Myometrial cell (primary cell): ENCODE measurements around the gene CTSG. TPM values are rescaled to one million over a fixed set of nuclear protein-coding genes. Genes with fewer than 3 reads are reported as not detected.

Experiments used
- total RNA-seq: library from RNA; depleted of rRNA; stranded (reverse); fragments of >200 nt; gene quantifications from 2 replicates; pipeline ENCODE4 v1.2.3, GENCODE V29; 2015

The CTSG gene, protein sequence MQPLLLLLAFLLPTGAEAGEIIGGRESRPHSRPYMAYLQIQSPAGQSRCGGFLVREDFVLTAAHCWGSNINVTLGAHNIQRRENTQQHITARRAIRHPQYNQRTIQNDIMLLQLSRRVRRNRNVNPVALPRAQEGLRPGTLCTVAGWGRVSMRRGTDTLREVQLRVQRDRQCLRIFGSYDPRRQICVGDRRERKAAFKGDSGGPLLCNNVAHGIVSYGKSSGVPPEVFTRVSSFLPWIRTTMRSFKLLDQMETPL
- total RNA-seq, result not detected in 2 replicates

DNA sequence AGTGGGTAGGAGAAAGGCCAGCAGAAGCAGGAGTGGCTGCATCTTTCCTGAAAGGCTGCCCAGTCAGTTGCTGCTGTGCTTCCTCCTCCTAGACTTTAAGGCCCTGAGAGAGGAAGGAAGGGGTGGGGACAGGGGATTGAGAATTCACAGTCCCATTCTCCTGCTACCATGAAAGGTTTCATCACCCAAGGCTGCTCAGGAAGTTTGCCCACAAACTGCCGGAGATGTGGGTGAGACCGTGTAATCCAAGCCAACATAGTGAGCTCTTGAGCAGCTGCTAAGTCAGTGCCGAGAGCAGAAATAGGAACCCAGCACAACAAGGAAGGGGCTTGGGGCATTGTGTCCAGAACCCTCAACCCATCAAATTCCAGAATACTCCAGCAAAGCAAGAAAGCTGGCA is at the start of gene CTSG:
TSS of gene CTSG (minus strand) at position 69 of the 400 bp plus-strand sequence. CDS start at position 42, 27 bp downstream.

DNA sequence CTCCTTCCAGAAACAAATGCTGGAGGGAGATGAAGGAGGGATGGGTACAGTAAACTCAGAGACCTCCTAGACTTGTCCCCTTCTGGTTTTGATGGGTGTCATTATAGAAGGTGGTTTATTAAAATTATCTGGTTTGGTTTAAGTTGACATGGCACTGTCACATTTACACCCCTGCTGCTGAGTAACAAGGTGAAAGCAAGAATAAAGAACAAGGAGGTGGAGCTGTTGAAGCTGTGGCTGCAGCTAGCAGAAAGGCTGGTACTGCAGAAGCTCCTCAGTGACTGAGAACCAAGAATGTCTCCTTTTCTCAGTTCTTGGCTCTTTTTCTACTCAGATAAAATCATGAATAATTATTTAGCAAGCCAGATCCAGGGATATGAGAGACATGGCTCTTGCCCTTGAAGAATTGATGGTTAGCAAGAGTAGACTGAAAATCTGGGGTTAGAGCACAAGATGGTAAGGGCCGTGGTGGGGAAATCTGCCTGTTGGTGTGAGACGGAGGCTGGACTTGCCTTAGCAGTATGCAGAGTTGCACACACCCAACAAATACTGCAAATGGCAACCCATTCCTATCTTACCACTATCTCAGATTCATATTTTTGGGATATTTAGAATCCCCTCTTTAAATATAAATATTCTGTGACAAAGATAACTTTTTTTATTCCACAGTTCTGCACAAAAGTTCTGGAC is 33.8 kb upstream of the CTSG start, which contains the start of gene GZMH:
TSS of gene GZMH (minus strand) at position 31 of the 690 bp plus-strand sequence. CDS start 72 bp downstream, outside the sequence.

Other genes with a start within 250 kb of the CTSG start
- gene ADCY4, start 241.2 kb downstream of the CTSG start, total RNA-seq, result not detected in 2 replicates
- not detected in 2 replicates for gene RIPK3, start 236.3 kb downstream of the CTSG start, total RNA-seq
- gene NFATC4, start 208.1 kb downstream of the CTSG start, total RNA-seq, result 27.8 and 35.7 TPM in 2 replicates
- 11.9 and 12.1 TPM in 2 replicates for gene NYNRIN, start 177.2 kb downstream of the CTSG start, total RNA-seq
- 2.8 and 4.6 TPM in 2 replicates for gene CBLN3, start 146.6 kb downstream of the CTSG start, total RNA-seq
- gene KHNYN, start 146.3 kb downstream of the CTSG start, total RNA-seq, result 39.5 and 41.8 TPM in 2 replicates
- 18.1 and 32.9 TPM in 2 replicates for gene SDR39U1, start 133.5 kb downstream of the CTSG start, total RNA-seq
- gene CMA1, start 68.0 kb downstream of the CTSG start, total RNA-seq, result not detected in 2 replicates
- not detected in 2 replicates for gene GZMH, start 33.4 kb upstream of the CTSG start, total RNA-seq
- gene GZMB, start 57.9 kb upstream of the CTSG start, total RNA-seq, result not detected in 2 replicates